RWPE2 (cell line): ENCODE measurements around the gene TMEM163.

Experiments used
- ATAC-seq: fragments of 200-7000 bp; cut with Tn5 transposase; 3 replicates; pipeline ENCODE4 v1.9.1; 2021; ENCODE audit warnings: low read depth
- DNase-seq: peaks from one replicate; pipeline ENCODE4 v3.0.0-alpha.2; 2020; ENCODE audit warnings: low spot score
- H3K27ac ChIP-seq: fragments of 450-650 bp; 2 replicates; pipeline ENCODE4 v1.5.1; 2017; ENCODE audit warnings: mild to moderate bottlenecking; ENCODE audit not compliant: poor library complexity, severe bottlenecking
- H3K27me3 ChIP-seq: fragments of 250-450 bp; sonication (Bioruptor Pico); 2 replicates; pipeline ENCODE4 v1.5.1; 2021; ENCODE audit warnings: mild to moderate bottlenecking, moderate library complexity; ENCODE audit not compliant: insufficient read depth, poor library complexity, severe bottlenecking
- H3K36me3 ChIP-seq: fragments of 250-450 bp; sonication (Bioruptor Pico); 2 replicates; pipeline ENCODE4 v1.5.1; 2020; ENCODE audit warnings: low read depth, mild to moderate bottlenecking, moderate library complexity
- H3K4me1 ChIP-seq: fragments of 250-450 bp; sonication (Bioruptor Pico); 2 replicates; pipeline ENCODE4 v1.5.1; 2021; ENCODE audit warnings: mild to moderate bottlenecking, moderate library complexity; ENCODE audit not compliant: insufficient read depth, poor library complexity, severe bottlenecking
- H3K4me3 ChIP-seq: fragments of 250-450 bp; sonication (Bioruptor Pico); 2 replicates; pipeline ENCODE4 v1.5.1; 2021; ENCODE audit warnings: mild to moderate bottlenecking, moderate library complexity; ENCODE audit not compliant: severe bottlenecking
- H3K9me3 ChIP-seq: fragments of 250-450 bp; sonication (Bioruptor Pico); 2 replicates; pipeline ENCODE4 v1.5.1; 2021; ENCODE audit warnings: mild to moderate bottlenecking, moderate library complexity; ENCODE audit not compliant: severe bottlenecking
- CTCF ChIP-seq: fragments of 450-650 bp; IDR thresholded peaks from one replicate; pipeline ENCODE4 v1.5.1; 2017; ENCODE audit warnings: mild to moderate bottlenecking, moderate library complexity; ENCODE audit not compliant: poor library complexity, severe bottlenecking

TMEM163 gene

GRCh38 chr2:134583997-134584520 lies 134.7 kb downstream of the TMEM163 start:
- no peak overlapping the region for H3K27ac ChIP-seq
- H3K4me3 ChIP-seq, result no peak overlapping the region

GRCh38 chr2:134583462-134583861 lies 135.3 kb downstream of the TMEM163 start:
- ATAC-seq, result no peak

More at GRCh38 chr2:134583997-134584520, 134.7 kb downstream of the TMEM163 start:
- H3K9me3 ChIP-seq, result no peaks in the 10 kb centered on the region
- H3K27me3 ChIP-seq, result no peaks in the 10 kb centered on the region
- ATAC-seq (no peak), DNase-seq (no peak)
- H3K4me1 ChIP-seq, result no peaks in the 10 kb centered on the region
- H3K36me3 ChIP-seq, result no peaks in the 10 kb centered on the region
- TF ChIP-seq CTCF, result no peak

GRCh38 chr2:134582547-134582899 lies 136.3 kb downstream of the TMEM163 start:
- TF ChIP-seq CTCF, result no peak
- Histone ChIP-seq H3K36me3 (no peaks in the 10 kb centered on the region), H3K4me3 (no peak overlapping the region), H3K9me3 (no peaks in the 10 kb centered on the region), H3K4me1 (no peaks in the 10 kb centered on the region), H3K27me3 (no peaks in the 10 kb centered on the region), H3K27ac (no peak overlapping the region)
- no peak for ATAC-seq
- no peak for DNase-seq

More at GRCh38 chr2:134583462-134583861, 135.3 kb downstream of the TMEM163 start:
- no peak overlapping the region for H3K4me3 ChIP-seq
- TF ChIP-seq CTCF, result no peak
- H3K27me3 ChIP-seq, result no peaks in the 10 kb centered on the region
- H3K36me3 ChIP-seq, result no peaks in the 10 kb centered on the region
- no peaks in the 10 kb centered on the region for H3K4me1 ChIP-seq
- no peaks in the 10 kb centered on the region for H3K9me3 ChIP-seq
- no peak overlapping the region for H3K27ac ChIP-seq
- DNase-seq, result no peak

- H3K27ac ChIP-seq, result no peak overlapping the region
- H3K4me3 ChIP-seq, result no peak overlapping the region
- no peak for TF ChIP-seq CTCF
- ATAC-seq (no peak), DNase-seq (no peak)
- H3K9me3 ChIP-seq, result no peaks in the 10 kb centered on the region
- H3K4me1 ChIP-seq, result no peaks in the 10 kb centered on the region
- H3K27me3 ChIP-seq, result no peaks in the 10 kb centered on the region
- H3K36me3 ChIP-seq, result no peaks in the 10 kb centered on the region
Observed at GRCh38 chr2:134581877-134582546, 136.8 kb downstream of the TMEM163 start.

- H3K9me3 ChIP-seq, result no peaks in the 10 kb centered on the region
- ATAC-seq, result no peak
- no peaks in the 10 kb centered on the region for H3K36me3 ChIP-seq
- no peaks in the 10 kb centered on the region for H3K27me3 ChIP-seq
- no peaks in the 10 kb centered on the region for H3K4me1 ChIP-seq
- no peak for TF ChIP-seq CTCF
- no peak for DNase-seq
- H3K4me3 ChIP-seq, result no peak overlapping the region
- H3K27ac ChIP-seq, result no peak overlapping the region
Observed at GRCh38 chr2:134578316-134578715, 140.5 kb downstream of the TMEM163 start.
